KG1 (cell line): ENCODE results near the gene TRIM54.

Experiments used
- DNase-seq: peaks from one replicate; lab custom pipeline; 2025; lab: John Stamatoyannopoulos, UW

Gene TRIM54

GRCh38 chr2:27356382-27357181, 74.4 kb downstream of the TRIM54 start, which contains the start of gene GTF3C2:
Gene GTF3C2, minus strand, starts transcription at chr2:27356764. Its CDS starts 13,210 bp downstream, at chr2:27343554.
- DNase-seq = peak; percentile 99
